ENCODE data around the gene LDHA. TPM values are rescaled to one million over a fixed set of nuclear protein-coding genes. Genes with fewer than 3 reads are reported as not detected.

LDHA gene
- polyA plus RNA-seq, 1 experiment = 946 TPM

DNA sequence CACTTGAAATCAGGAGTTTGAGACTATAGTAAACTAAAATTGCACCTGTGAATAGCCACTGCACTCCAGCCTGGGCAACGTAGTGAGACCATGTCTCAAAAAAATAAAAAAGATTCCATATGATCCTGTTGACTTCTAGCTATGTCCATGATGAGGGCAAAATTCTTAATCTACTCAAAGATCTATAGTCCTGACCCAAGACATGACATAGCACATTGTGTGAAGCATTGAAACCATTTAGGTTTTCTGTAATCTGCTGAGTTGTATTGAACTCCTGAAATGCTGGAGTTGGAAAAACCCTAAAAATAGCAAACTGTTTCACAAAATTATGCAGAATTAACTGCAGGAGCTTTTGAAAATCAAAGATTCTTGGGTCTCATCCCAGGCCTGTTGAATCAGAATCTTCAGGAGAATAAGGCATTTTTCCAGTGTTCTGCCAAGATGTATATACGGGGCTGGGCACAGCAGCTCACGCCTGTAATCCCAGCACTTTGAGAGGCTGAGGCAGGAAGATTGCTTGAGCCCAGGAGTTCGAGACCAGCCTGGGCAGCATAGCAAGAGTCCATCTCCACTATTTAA is 29.8 kb upstream of the LDHA start:
- Histone ChIP-seq H3K27me3 (ENCODE audit: control insufficient read depth, insufficient read depth, low read length) (no peaks in the 10 kb centered on the region), H3K36me3 (ENCODE audit: control insufficient read depth, insufficient read depth, low read length) (peaks cover 14% of the 10 kb centered on the region), H3K4me3 (ENCODE audit: low read depth, low read length) (no peak overlapping the region)
- POLR2A ChIA-PET = no interaction called here
- CTCF ChIA-PET = no interaction called here
- no peak for DNase-seq (ENCODE audit: low read depth)
- TF ChIP-seq, protein P1, sequence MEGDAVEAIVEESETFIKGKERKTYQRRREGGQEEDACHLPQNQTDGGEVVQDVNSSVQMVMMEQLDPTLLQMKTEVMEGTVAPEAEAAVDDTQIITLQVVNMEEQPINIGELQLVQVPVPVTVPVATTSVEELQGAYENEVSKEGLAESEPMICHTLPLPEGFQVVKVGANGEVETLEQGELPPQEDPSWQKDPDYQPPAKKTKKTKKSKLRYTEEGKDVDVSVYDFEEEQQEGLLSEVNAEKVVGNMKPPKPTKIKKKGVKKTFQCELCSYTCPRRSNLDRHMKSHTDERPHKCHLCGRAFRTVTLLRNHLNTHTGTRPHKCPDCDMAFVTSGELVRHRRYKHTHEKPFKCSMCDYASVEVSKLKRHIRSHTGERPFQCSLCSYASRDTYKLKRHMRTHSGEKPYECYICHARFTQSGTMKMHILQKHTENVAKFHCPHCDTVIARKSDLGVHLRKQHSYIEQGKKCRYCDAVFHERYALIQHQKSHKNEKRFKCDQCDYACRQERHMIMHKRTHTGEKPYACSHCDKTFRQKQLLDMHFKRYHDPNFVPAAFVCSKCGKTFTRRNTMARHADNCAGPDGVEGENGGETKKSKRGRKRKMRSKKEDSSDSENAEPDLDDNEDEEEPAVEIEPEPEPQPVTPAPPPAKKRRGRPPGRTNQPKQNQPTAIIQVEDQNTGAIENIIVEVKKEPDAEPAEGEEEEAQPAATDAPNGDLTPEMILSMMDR (IDR thresholded peaks at IDR 0.05; ENCODE audit: insufficient read depth, low read depth, low read length) = no peak

DNA sequence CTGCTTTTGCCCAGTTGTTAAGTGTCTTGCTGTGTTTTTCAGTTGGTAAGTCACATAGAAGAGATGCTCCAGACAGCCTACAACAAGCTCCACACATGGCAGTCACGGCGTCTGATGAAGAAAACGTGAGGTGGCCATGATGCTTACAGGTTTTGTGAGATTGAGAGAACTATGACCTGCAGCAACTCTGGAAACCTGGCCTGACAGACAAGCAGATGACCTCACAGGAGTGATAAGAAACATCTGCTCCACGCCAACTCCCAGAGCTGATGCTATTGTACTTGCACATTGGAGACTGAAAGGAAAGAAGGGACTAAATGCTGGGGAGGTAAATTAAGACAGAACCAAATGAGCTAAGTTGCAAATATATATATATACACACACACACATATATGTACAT is 28.6 kb upstream of the LDHA start:
- H3K4me3 ChIP-seq (ENCODE audit: low read depth, low read length) = no peak overlapping the region
- H3K36me3 ChIP-seq (ENCODE audit: control insufficient read depth, insufficient read depth, low read length) = peaks cover 12% of the 10 kb centered on the region
- POLR2A ChIA-PET = no interaction called here
- TF ChIP-seq, protein P1 (IDR thresholded peaks at IDR 0.05; ENCODE audit: insufficient read depth, low read depth, low read length) = no peak
- no peak for DNase-seq (ENCODE audit: low read depth)
- CTCF ChIA-PET = no interaction called here
- no peaks in the 10 kb centered on the region for H3K27me3 ChIP-seq (ENCODE audit: control insufficient read depth, insufficient read depth, low read length)

DNA sequence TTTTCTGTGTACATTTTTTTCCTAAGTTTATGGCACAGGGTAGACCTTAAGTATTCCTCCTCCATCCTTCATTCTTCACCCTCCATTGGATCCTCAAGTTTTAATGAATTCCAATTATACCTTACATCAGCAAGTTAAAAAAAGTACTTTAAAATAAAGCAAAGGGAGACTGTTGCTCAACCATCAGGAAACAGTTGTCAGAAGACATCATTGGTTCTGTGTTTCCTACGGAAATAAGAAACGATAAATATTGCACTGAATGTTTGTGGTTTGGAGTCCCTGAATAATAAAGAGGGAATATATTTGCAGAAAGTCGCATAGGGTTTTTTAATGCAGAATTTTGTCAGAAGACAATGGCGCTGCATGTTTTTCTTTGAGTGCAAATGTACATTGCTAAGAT is 28.1 kb upstream of the LDHA start:
- Histone ChIP-seq H3K36me3 (ENCODE audit: control insufficient read depth, insufficient read depth, low read length) (peaks cover 12% of the 10 kb centered on the region), H3K4me3 (ENCODE audit: low read depth, low read length) (no peak overlapping the region), H3K27me3 (ENCODE audit: control insufficient read depth, insufficient read depth, low read length) (no peaks in the 10 kb centered on the region)
- ChIA-PET CTCF (no interaction called here), POLR2A (no interaction called here)
- TF ChIP-seq, protein P1 (IDR thresholded peaks at IDR 0.05; ENCODE audit: insufficient read depth, low read depth, low read length) = no peak
- no peak for DNase-seq (ENCODE audit: low read depth)

DNA sequence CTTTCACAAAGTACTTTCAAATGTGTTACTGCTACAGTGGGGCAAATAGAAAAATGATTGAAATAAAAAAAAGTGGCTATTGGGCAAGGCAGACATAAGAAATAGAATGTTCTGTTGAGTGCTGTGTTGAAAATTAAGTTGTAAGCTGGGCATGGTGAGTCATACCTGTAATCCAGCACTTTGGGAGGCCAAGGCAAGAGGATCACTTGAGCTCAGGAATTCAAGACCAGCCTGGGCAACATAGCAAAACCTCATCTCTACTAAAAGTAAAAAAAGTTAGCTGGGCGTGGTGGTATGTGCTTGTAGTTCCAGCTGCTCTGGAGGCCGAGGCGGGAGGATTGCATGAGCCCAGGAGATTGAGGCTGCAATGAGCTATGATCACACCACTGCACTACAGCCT is 26.9 kb upstream of the LDHA start:
- CTCF ChIA-PET = interaction anchor here (1.9 kb wide), 1 partner anchor 124 kb away, joined by 5 read pairs; no protein-coding TSS in a partner anchor
- POLR2A ChIA-PET = no interaction called here

DNA sequence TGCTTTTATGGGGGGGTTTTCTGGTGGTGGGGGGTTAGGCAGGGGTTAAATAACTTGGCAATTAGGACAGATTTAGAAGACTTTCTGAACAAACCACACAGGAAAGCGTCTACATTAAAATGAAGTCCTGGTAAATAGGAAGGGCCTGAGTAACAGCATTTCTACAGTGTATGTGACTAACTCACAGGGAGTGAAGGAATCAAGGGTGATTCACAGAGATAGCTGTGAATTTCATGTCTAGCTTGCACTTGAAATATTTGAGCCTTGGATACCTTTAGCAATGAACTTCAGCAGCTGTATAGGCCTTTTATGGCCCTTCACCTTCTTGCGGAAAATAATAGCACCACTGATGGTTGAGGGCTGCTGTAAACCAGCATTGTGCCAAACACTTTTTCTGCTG is 26.1 kb upstream of the LDHA start:
- CTCF ChIA-PET = interaction anchor here (1.9 kb wide), 1 partner anchor 124 kb away, joined by 5 read pairs; no protein-coding TSS in a partner anchor
- TF ChIP-seq, protein P1 (IDR thresholded peaks at IDR 0.05; ENCODE audit: insufficient read depth, low read depth, low read length) = no peak
- H3K36me3 ChIP-seq (ENCODE audit: control insufficient read depth, insufficient read depth, low read length) = peaks cover 10% of the 10 kb centered on the region
- DNase-seq (ENCODE audit: low read depth) = no peak
- no peaks in the 10 kb centered on the region for H3K27me3 ChIP-seq (ENCODE audit: control insufficient read depth, insufficient read depth, low read length)
- no peak overlapping the region for H3K4me3 ChIP-seq (ENCODE audit: low read depth, low read length)
- POLR2A ChIA-PET = interaction anchor here (0.6 kb wide), 1 partner anchor 27 kb away, joined by 4 read pairs; no protein-coding TSS in a partner anchor

More for the DNA sequence above, 26.9 kb upstream of the LDHA start:
- Histone ChIP-seq H3K27me3 (ENCODE audit: control insufficient read depth, insufficient read depth, low read length) (no peaks in the 10 kb centered on the region), H3K36me3 (ENCODE audit: control insufficient read depth, insufficient read depth, low read length) (peaks cover 10% of the 10 kb centered on the region), H3K4me3 (ENCODE audit: low read depth, low read length) (no peak overlapping the region)
- TF ChIP-seq, protein P1 (IDR thresholded peaks at IDR 0.05; ENCODE audit: insufficient read depth, low read depth, low read length) = no peak
- DNase-seq (ENCODE audit: low read depth) = no peak
